ENCODE data around the gene APLP2. TPM values are rescaled to one million over a fixed set of nuclear protein-coding genes. Genes with fewer than 3 reads are reported as not detected.

APLP2 gene
- total and polyA plus RNA-seq, 2 donors (not counting 1 experiment from before 2014, with no cell fraction given): 409 to 508 TPM

DNA sequence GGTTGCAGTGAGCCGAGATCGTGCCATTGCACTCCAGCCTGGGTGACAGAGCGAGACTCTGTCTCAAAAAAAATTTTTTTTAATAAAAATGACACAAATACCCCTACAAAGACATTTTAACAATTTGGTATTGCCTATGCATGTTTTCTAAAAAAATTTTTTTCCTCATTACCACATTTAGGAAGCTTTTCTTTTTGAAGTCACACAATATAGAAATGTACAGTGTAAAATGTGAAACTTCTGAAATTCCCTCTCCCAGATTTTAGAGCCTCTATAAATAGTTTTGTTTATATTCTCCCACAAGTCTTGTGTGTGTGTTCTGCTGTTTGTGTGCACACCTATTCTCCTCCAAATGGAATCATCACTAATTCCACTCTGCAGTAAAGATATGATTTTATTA is 97.5 kb downstream of the APLP2 start:
- peak overlapping the region; percentile 11 for H3K27ac ChIP-seq (ENCODE audit: insufficient read depth, low read length)
- no peaks in the 10 kb centered on the region for H4K20me1 ChIP-seq (ENCODE audit: control insufficient read depth, extremely low read depth, insufficient read depth, low read length)
- no peaks in the 10 kb centered on the region for H3K27me3 ChIP-seq (ENCODE audit: control insufficient read depth, insufficient read depth, low read length)
- H3K4me2 ChIP-seq (ENCODE audit: extremely low read depth, insufficient read depth, low read length): no peak overlapping the region
- H3K79me2 ChIP-seq (ENCODE audit: control insufficient read depth, insufficient read depth, low read length): no peaks in the 10 kb centered on the region
- H3K4me3 ChIP-seq (replicated peaks in 1 of 4; ENCODE audit: control extremely low read depth in 1 of 4, insufficient read depth in 1 of 4, low read depth in 3 of 4, low read length in 4 of 4): no peak overlapping the region
- TF ChIP-seq, protein P1, sequence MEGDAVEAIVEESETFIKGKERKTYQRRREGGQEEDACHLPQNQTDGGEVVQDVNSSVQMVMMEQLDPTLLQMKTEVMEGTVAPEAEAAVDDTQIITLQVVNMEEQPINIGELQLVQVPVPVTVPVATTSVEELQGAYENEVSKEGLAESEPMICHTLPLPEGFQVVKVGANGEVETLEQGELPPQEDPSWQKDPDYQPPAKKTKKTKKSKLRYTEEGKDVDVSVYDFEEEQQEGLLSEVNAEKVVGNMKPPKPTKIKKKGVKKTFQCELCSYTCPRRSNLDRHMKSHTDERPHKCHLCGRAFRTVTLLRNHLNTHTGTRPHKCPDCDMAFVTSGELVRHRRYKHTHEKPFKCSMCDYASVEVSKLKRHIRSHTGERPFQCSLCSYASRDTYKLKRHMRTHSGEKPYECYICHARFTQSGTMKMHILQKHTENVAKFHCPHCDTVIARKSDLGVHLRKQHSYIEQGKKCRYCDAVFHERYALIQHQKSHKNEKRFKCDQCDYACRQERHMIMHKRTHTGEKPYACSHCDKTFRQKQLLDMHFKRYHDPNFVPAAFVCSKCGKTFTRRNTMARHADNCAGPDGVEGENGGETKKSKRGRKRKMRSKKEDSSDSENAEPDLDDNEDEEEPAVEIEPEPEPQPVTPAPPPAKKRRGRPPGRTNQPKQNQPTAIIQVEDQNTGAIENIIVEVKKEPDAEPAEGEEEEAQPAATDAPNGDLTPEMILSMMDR (conservative IDR thresholded peaks at IDR 0.05 in 1 of 2, IDR thresholded peaks at IDR 0.05 in 1 of 2; ENCODE audit: low read depth in 1 of 2, low read length in 2 of 2): no peak
- no peak for TF ChIP-seq EZH2 (IDR thresholded peaks at IDR 0.05; ENCODE audit: low read length, missing control alignments)
- no peak overlapping the region for H2AFZ ChIP-seq (ENCODE audit: low read length)
- DNase-seq (ENCODE audit: low read depth in 2 of 2): no peak
- H3K9me3 ChIP-seq (ENCODE audit: control insufficient read depth, insufficient read depth, low read depth, low read length): no peaks in the 10 kb centered on the region
- no peaks in the 10 kb centered on the region for H3K36me3 ChIP-seq (ENCODE audit: control insufficient read depth, insufficient read depth, low read length)
- H3K9ac ChIP-seq (ENCODE audit: insufficient read depth, low read length): no peak overlapping the region
- H3K4me1 ChIP-seq (ENCODE audit: control insufficient read depth, extremely low read depth, insufficient read depth, low read length): peaks cover 10% of the 10 kb centered on the region

GRCh38 chr11:130168105-130168504 is 98.4 kb downstream of the APLP2 start:
- Histone ChIP-seq H3K4me3 (replicated peaks in 1 of 4; ENCODE audit: control extremely low read depth in 1 of 4, insufficient read depth in 1 of 4, low read depth in 3 of 4, low read length in 4 of 4) (no peak overlapping the region), H3K27ac (ENCODE audit: insufficient read depth, low read length) (no peak overlapping the region), H3K9me3 (ENCODE audit: control insufficient read depth, insufficient read depth, low read depth, low read length) (no peaks in the 10 kb centered on the region), H3K79me2 (ENCODE audit: control insufficient read depth, insufficient read depth, low read length) (no peaks in the 10 kb centered on the region), H3K4me1 (ENCODE audit: control insufficient read depth, extremely low read depth, insufficient read depth, low read length) (peaks cover 10% of the 10 kb centered on the region), H4K20me1 (ENCODE audit: control insufficient read depth, extremely low read depth, insufficient read depth, low read length) (no peaks in the 10 kb centered on the region), H3K4me2 (ENCODE audit: extremely low read depth, insufficient read depth, low read length) (no peak overlapping the region), H3K27me3 (ENCODE audit: control insufficient read depth, insufficient read depth, low read length) (no peaks in the 10 kb centered on the region), H3K36me3 (ENCODE audit: control insufficient read depth, insufficient read depth, low read length) (no peaks in the 10 kb centered on the region), H3K9ac (ENCODE audit: insufficient read depth, low read length) (no peak overlapping the region), H2AFZ (ENCODE audit: low read length) (no peak overlapping the region)
- TF ChIP-seq EZH2 (IDR thresholded peaks at IDR 0.05; ENCODE audit: low read length, missing control alignments): no peak
- TF ChIP-seq, protein P1 (conservative IDR thresholded peaks at IDR 0.05 in 1 of 2, IDR thresholded peaks at IDR 0.05 in 1 of 2; ENCODE audit: low read depth in 1 of 2, low read length in 2 of 2): no peak
- peak; percentile 54 to 81 for DNase-seq (ENCODE audit: low read depth in 2 of 2)

DNA sequence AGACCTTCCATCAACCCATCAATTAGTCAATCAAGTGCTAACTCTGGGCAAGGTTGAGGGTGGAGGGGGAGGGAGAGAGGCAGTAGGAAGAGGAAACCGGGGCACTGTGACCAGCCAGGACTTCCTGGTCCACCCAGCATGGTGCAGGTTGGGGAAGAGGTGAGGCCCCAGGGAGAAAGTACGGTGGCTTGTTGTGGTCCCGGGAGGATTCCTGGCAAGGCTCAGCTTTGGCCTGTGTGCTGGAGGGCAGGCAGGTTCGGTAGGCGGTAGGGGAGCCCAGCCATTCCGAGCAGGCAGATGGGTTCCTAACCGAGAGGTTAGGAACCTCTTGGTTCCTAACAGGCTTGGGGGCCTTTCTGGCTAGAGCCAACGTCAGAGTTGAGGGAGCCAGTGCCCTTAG is 100.7 kb downstream of the APLP2 start:
- H3K9ac ChIP-seq (ENCODE audit: insufficient read depth, low read length): no peak overlapping the region
- no peaks in the 10 kb centered on the region for H3K79me2 ChIP-seq (ENCODE audit: control insufficient read depth, insufficient read depth, low read length)
- no peaks in the 10 kb centered on the region for H4K20me1 ChIP-seq (ENCODE audit: control insufficient read depth, extremely low read depth, insufficient read depth, low read length)
- no peak for DNase-seq (ENCODE audit: low read depth in 2 of 2)
- H3K36me3 ChIP-seq (ENCODE audit: control insufficient read depth, insufficient read depth, low read length): no peaks in the 10 kb centered on the region
- H3K9me3 ChIP-seq (ENCODE audit: control insufficient read depth, insufficient read depth, low read depth, low read length): no peaks in the 10 kb centered on the region
- no peak overlapping the region for H2AFZ ChIP-seq (ENCODE audit: low read length)
- H3K27me3 ChIP-seq (ENCODE audit: control insufficient read depth, insufficient read depth, low read length): peaks cover 6% of the 10 kb centered on the region
- no peak overlapping the region for H3K4me3 ChIP-seq (replicated peaks in 1 of 4; ENCODE audit: control extremely low read depth in 1 of 4, insufficient read depth in 1 of 4, low read depth in 3 of 4, low read length in 4 of 4)
- H3K4me2 ChIP-seq (ENCODE audit: extremely low read depth, insufficient read depth, low read length): no peak overlapping the region
- no peak overlapping the region for H3K27ac ChIP-seq (ENCODE audit: insufficient read depth, low read length)
- TF ChIP-seq, protein P1 (conservative IDR thresholded peaks at IDR 0.05 in 1 of 2, IDR thresholded peaks at IDR 0.05 in 1 of 2; ENCODE audit: low read depth in 1 of 2, low read length in 2 of 2): no peak
- peaks cover 10% of the 10 kb centered on the region for H3K4me1 ChIP-seq (ENCODE audit: control insufficient read depth, extremely low read depth, insufficient read depth, low read length)
